ENCODE measurements around the gene NMT2. TPM values are rescaled to one million over a fixed set of nuclear protein-coding genes. Genes with fewer than 3 reads are reported as not detected.

The NMT2 gene
- total and polyA plus RNA-seq, 2 of the 4 experiments (the other 2 are of a cell fraction): 18.7 to 41.0 TPM

- no peak overlapping the region for H2BK15ac ChIP-seq (ENCODE audit: low read depth, low read length)
- H4K20me1 ChIP-seq (ENCODE audit: insufficient read depth, low read length): peaks cover 23% of the 10 kb centered on the region
- no peak overlapping the region for H4K8ac ChIP-seq (ENCODE audit: low read depth in 2 of 2, low read length in 2 of 2)
- no peak overlapping the region for H3K4ac ChIP-seq (ENCODE audit: low read depth, low read length)
- WGBS, 2 experiments (ENCODE audit: extremely low coverage in 2 of 2, insufficient read length in 1 of 2): 88% methylated on average over 4 of the region's 7 CpGs; no CpG with 5 or more reads in 1 of the 2 experiments
- no peak overlapping the region for H2AFZ ChIP-seq (replicated peaks; ENCODE audit: low read length, poor library complexity)
- ChIA-PET CTCF (no interaction called here), POLR2A (ENCODE audit: unreplicated experiment) (no interaction called here)
- no peak overlapping the region for H3K18ac ChIP-seq (ENCODE audit: low read depth, low read length)
- no peak overlapping the region for H2BK5ac ChIP-seq (ENCODE audit: low read depth, low read length, poor library complexity, severe bottlenecking)
- no peak overlapping the region for H3K9ac ChIP-seq (ENCODE audit: low read depth, low read length)
- no peak overlapping the region for H3K27ac ChIP-seq (ENCODE audit: insufficient read depth, low read length)
- DNase-seq (no peak), ATAC-seq (ENCODE audit: low read depth) (no peak)
- peaks cover 6% of the 10 kb centered on the region; the same call in 1 of the 2 replicates for H3K9me1 ChIP-seq (ENCODE audit: insufficient read depth, low read length)
- no TSS peak for BruUV-seq (replicated peaks)
- H3K4me1 ChIP-seq (ENCODE audit: control insufficient read depth, insufficient read depth, low read length): no peaks in the 10 kb centered on the region
- no peaks in the 10 kb centered on the region; the same call in 1 of the 2 replicates for H3K36me3 ChIP-seq (ENCODE audit: control insufficient read depth, insufficient read depth, low read length)
- H3K14ac ChIP-seq (replicated peaks; ENCODE audit: low read depth, low read length): no peak overlapping the region
- no peak overlapping the region for H2AK5ac ChIP-seq (ENCODE audit: low read depth, low read length)
- TF ChIP-seq CHD1 (IDR thresholded peaks at IDR 0.05; ENCODE audit: low read depth, low read length) (no peak), FOS (IDR thresholded peaks at IDR 0.05; ENCODE audit: low read depth, low read length) (no peak), RCOR1 (IDR thresholded peaks at IDR 0.05; ENCODE audit: insufficient replicate concordance, low read length) (no peak), CEBPB (IDR thresholded peaks at IDR 0.05; ENCODE audit: low read depth, low read length) (no peak), MAZ (IDR thresholded peaks at IDR 0.05; ENCODE audit: borderline replicate concordance, low read depth, low read length) (no peak)
- TF ChIP-seq, protein P1, sequence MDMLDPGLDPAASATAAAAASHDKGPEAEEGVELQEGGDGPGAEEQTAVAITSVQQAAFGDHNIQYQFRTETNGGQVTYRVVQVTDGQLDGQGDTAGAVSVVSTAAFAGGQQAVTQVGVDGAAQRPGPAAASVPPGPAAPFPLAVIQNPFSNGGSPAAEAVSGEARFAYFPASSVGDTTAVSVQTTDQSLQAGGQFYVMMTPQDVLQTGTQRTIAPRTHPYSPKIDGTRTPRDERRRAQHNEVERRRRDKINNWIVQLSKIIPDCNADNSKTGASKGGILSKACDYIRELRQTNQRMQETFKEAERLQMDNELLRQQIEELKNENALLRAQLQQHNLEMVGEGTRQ (IDR thresholded peaks at IDR 0.05; ENCODE audit: low read depth, low read length): no peak
- TF ChIP-seq, protein P2, sequence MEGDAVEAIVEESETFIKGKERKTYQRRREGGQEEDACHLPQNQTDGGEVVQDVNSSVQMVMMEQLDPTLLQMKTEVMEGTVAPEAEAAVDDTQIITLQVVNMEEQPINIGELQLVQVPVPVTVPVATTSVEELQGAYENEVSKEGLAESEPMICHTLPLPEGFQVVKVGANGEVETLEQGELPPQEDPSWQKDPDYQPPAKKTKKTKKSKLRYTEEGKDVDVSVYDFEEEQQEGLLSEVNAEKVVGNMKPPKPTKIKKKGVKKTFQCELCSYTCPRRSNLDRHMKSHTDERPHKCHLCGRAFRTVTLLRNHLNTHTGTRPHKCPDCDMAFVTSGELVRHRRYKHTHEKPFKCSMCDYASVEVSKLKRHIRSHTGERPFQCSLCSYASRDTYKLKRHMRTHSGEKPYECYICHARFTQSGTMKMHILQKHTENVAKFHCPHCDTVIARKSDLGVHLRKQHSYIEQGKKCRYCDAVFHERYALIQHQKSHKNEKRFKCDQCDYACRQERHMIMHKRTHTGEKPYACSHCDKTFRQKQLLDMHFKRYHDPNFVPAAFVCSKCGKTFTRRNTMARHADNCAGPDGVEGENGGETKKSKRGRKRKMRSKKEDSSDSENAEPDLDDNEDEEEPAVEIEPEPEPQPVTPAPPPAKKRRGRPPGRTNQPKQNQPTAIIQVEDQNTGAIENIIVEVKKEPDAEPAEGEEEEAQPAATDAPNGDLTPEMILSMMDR (conservative IDR thresholded peaks at IDR 0.05; ENCODE audit: low read depth, low read length): no peak
- H4K91ac ChIP-seq (ENCODE audit: insufficient read depth, low read depth, low read length): no peak overlapping the region
- no peak overlapping the region for H4K5ac ChIP-seq (ENCODE audit: low read depth, low read length)
- H3K4me3 ChIP-seq (ENCODE audit: insufficient read depth, low read depth, low read length): no peak overlapping the region
- intact Hi-C loops (cut with micrococcal nuclease) (no loop called here), in situ Hi-C loops (cut with MboI; ENCODE audit: low sequenced_read_pairs) (no loop called here), dilution Hi-C loops (cut with HindIII; ENCODE audit: low sequenced_read_pairs, unreplicated experiment) (no loop called here)
- no peak overlapping the region for H3K4me2 ChIP-seq (ENCODE audit: low read depth, low read length)
- H3K9me3 ChIP-seq (ENCODE audit: control insufficient read depth, insufficient read depth, low read length): no peaks in the 10 kb centered on the region
- H2AK9ac ChIP-seq (replicated peaks; ENCODE audit: low read depth, low read length, poor library complexity): no peak overlapping the region
- no peak overlapping the region for H2BK20ac ChIP-seq (ENCODE audit: low read depth, low read length)
- no peaks in the 10 kb centered on the region for H3K27me3 ChIP-seq (ENCODE audit: control insufficient read depth, insufficient read depth, low read length)
- H3K23ac ChIP-seq (ENCODE audit: low read depth, low read length): no peak overlapping the region
- no peak overlapping the region for H3K56ac ChIP-seq (ENCODE audit: extremely low read depth, insufficient read depth, low read length)
- H3K79me1 ChIP-seq (ENCODE audit: low read depth in 1 of 2, low read length in 2 of 2): peaks cover 50 to 65% of the 10 kb centered on the region in 2 experiments
- H2BK120ac ChIP-seq (ENCODE audit: low read depth, low read length): no peak overlapping the region
Measured at GRCh38 chr10:15150563-15150962, 17.9 kb downstream of the NMT2 start.
